Activated T-helper 2 cell treated with anti-CD3 and anti-CD28 coated beads, Interferon-gamma antibody, Interleukin-2, Interleukin-4, amounts not matched to agents 10 μg/mL and 5 μg/mL and 100 μg/mL, durations not matched to agents 14 hours and 24 hours and 36 hours (primary cell): ENCODE results near the gene ARHGAP29. TPM values are rescaled to one million over a fixed set of nuclear protein-coding genes. Genes with fewer than 3 reads are reported as not detected.

Experiments used
- DNase-seq: peaks from one replicate; pipeline ENCODE4 v3.0.0; 2021; ENCODE audit warnings: low spot score
- H3K27ac Mint-ChIP-seq: one replicate; pipeline ENCODE4 v1.8.0; 2021; ENCODE audit warnings: mixed read lengths
- H3K27me3 Mint-ChIP-seq: one replicate; pipeline ENCODE4 v1.8.0; 2021; ENCODE audit warnings: low read depth, mixed read lengths
- H3K36me3 Mint-ChIP-seq: one replicate; pipeline ENCODE4 v1.8.0; 2021; ENCODE audit warnings: low read depth, mixed read lengths
- H3K4me1 Mint-ChIP-seq: one replicate; pipeline ENCODE4 v1.8.0; 2021; ENCODE audit warnings: low read depth, mixed read lengths
- H3K4me3 Mint-ChIP-seq: one replicate; pipeline ENCODE4 v1.8.0; 2021; ENCODE audit warnings: low read depth, mild to moderate bottlenecking, moderate library complexity, mixed read lengths
- H3K9me3 Mint-ChIP-seq: one replicate; pipeline ENCODE4 v1.8.0; 2021; ENCODE audit warnings: mixed read lengths
- intact Hi-C: fragments of 100-400 bp; cut with micrococcal nuclease; formaldehyde crosslinking; loops from one replicate; pipeline ENCODE4 v1.15.1; 2023
- total RNA-seq: library from RNA; stranded (reverse); gene quantifications from 2 replicates; pipeline ENCODE4 v1.2.3, GENCODE V29; 2022

Gene ARHGAP29
- 0.05 and 0.18 TPM in 2 replicates for total RNA-seq

- Mint-ChIP-seq H3K27ac (no peak within 1 kb of the TSS), H3K27me3 (peaks cover 77% of the 10 kb centered on the region), H3K4me1 (peaks cover 15% of the 10 kb centered on the region), H3K36me3 (no peaks in the 10 kb centered on the region), H3K4me3 (peak within 1 kb of the TSS; percentile 62), H3K9me3 (peaks cover 5% of the 10 kb centered on the region)
- peak; percentile 40 for DNase-seq
- intact Hi-C loops, result loop anchor here (2.0 to 5.0 kb wide), 2 partner anchors 181 to 225 kb away; partner anchors contain the start of gene ABCD3
Observed at GRCh38 chr1:94237291-94238226, at the start of gene ARHGAP29. ARHGAP29 (minus strand) TSS chr1:94237584; CDS start chr1:94231611, 5,973 bp downstream.

GRCh38 chr1:94286864-94287437 lies 49.6 kb upstream of the ARHGAP29 start:
- peaks cover 50% of the 10 kb centered on the region for H3K27me3 Mint-ChIP-seq

GRCh38 chr1:94285031-94285654 lies 47.8 kb upstream of the ARHGAP29 start:
- Mint-ChIP-seq H3K36me3 (no peaks in the 10 kb centered on the region), H3K9me3 (no peaks in the 10 kb centered on the region), H3K27ac (no peak overlapping the region), H3K4me1 (no peaks in the 10 kb centered on the region), H3K27me3 (peaks cover 42% of the 10 kb centered on the region), H3K4me3 (no peak overlapping the region)
- no peak for DNase-seq
- intact Hi-C loops, result no loop called here

More at GRCh38 chr1:94286864-94287437, 49.6 kb upstream of the ARHGAP29 start:
- Mint-ChIP-seq H3K4me1 (no peaks in the 10 kb centered on the region), H3K27ac (no peak overlapping the region), H3K9me3 (no peaks in the 10 kb centered on the region), H3K4me3 (no peak overlapping the region), H3K36me3 (no peaks in the 10 kb centered on the region)
- DNase-seq, result no peak
- intact Hi-C loops, result no loop called here

GRCh38 chr1:94284476-94284875 lies 47.1 kb upstream of the ARHGAP29 start:
- no peak overlapping the region for H3K4me3 Mint-ChIP-seq
- H3K27me3 Mint-ChIP-seq, result peaks cover 42% of the 10 kb centered on the region
- DNase-seq, result no peak
- H3K36me3 Mint-ChIP-seq, result no peaks in the 10 kb centered on the region
- H3K9me3 Mint-ChIP-seq, result no peaks in the 10 kb centered on the region
- intact Hi-C loops, result no loop called here
- no peaks in the 10 kb centered on the region for H3K4me1 Mint-ChIP-seq
- no peak overlapping the region for H3K27ac Mint-ChIP-seq

- Mint-ChIP-seq H3K9me3 (no peaks in the 10 kb centered on the region), H3K4me3 (no peak overlapping the region), H3K27me3 (peaks cover 35% of the 10 kb centered on the region), H3K4me1 (no peaks in the 10 kb centered on the region), H3K27ac (no peak overlapping the region), H3K36me3 (no peaks in the 10 kb centered on the region)
- intact Hi-C loops, result no loop called here
- DNase-seq, result no peak
Observed at GRCh38 chr1:94283462-94283861, 46.1 kb upstream of the ARHGAP29 start.

GRCh38 chr1:94282143-94282711 lies 44.8 kb upstream of the ARHGAP29 start:
- H3K4me1 Mint-ChIP-seq, result no peaks in the 10 kb centered on the region
- H3K9me3 Mint-ChIP-seq, result no peaks in the 10 kb centered on the region
- no peak overlapping the region for H3K4me3 Mint-ChIP-seq
- no peak overlapping the region for H3K27ac Mint-ChIP-seq
- H3K27me3 Mint-ChIP-seq, result peaks cover 32% of the 10 kb centered on the region
- DNase-seq, result no peak
- H3K36me3 Mint-ChIP-seq, result no peaks in the 10 kb centered on the region
- intact Hi-C loops, result no loop called here

- intact Hi-C loops, result no loop called here
- Mint-ChIP-seq H3K4me1 (no peaks in the 10 kb centered on the region), H3K27ac (no peak overlapping the region), H3K4me3 (no peak overlapping the region), H3K9me3 (no peaks in the 10 kb centered on the region), H3K36me3 (no peaks in the 10 kb centered on the region), H3K27me3 (peaks cover 32% of the 10 kb centered on the region)
- DNase-seq, result no peak
Observed at GRCh38 chr1:94281361-94282142, 44.2 kb upstream of the ARHGAP29 start.

- no peaks in the 10 kb centered on the region for H3K9me3 Mint-ChIP-seq
- no peak overlapping the region for H3K27ac Mint-ChIP-seq
- H3K36me3 Mint-ChIP-seq, result no peaks in the 10 kb centered on the region
- no peak overlapping the region for H3K4me3 Mint-ChIP-seq
- no peaks in the 10 kb centered on the region for H3K4me1 Mint-ChIP-seq
- H3K27me3 Mint-ChIP-seq, result peaks cover 32% of the 10 kb centered on the region
- no peak for DNase-seq
- intact Hi-C loops, result no loop called here
Observed at GRCh38 chr1:94280541-94280940, 43.2 kb upstream of the ARHGAP29 start.

GRCh38 chr1:94279462-94279861 lies 42.1 kb upstream of the ARHGAP29 start:
- H3K27ac Mint-ChIP-seq, result no peak overlapping the region
- H3K9me3 Mint-ChIP-seq, result no peaks in the 10 kb centered on the region
- no peak for DNase-seq
- H3K4me1 Mint-ChIP-seq, result no peaks in the 10 kb centered on the region
- intact Hi-C loops, result no loop called here
- H3K4me3 Mint-ChIP-seq, result no peak overlapping the region
- H3K27me3 Mint-ChIP-seq, result peaks cover 22% of the 10 kb centered on the region
- no peaks in the 10 kb centered on the region for H3K36me3 Mint-ChIP-seq

- H3K9me3 Mint-ChIP-seq, result no peaks in the 10 kb centered on the region
- H3K4me3 Mint-ChIP-seq, result no peak overlapping the region
- intact Hi-C loops, result no loop called here
- H3K27ac Mint-ChIP-seq, result no peak overlapping the region
- H3K27me3 Mint-ChIP-seq, result peaks cover 19% of the 10 kb centered on the region
- DNase-seq, result no peak
- H3K4me1 Mint-ChIP-seq, result no peaks in the 10 kb centered on the region
- H3K36me3 Mint-ChIP-seq, result no peaks in the 10 kb centered on the region
Observed at GRCh38 chr1:94279038-94279437, 41.7 kb upstream of the ARHGAP29 start.

- DNase-seq, result no peak
- H3K4me1 Mint-ChIP-seq, result no peaks in the 10 kb centered on the region
- no peaks in the 10 kb centered on the region for H3K36me3 Mint-ChIP-seq
- intact Hi-C loops, result no loop called here
- H3K4me3 Mint-ChIP-seq, result no peak overlapping the region
- H3K27me3 Mint-ChIP-seq, result peaks cover 9% of the 10 kb centered on the region
- no peak overlapping the region for H3K27ac Mint-ChIP-seq
- no peaks in the 10 kb centered on the region for H3K9me3 Mint-ChIP-seq
Observed at GRCh38 chr1:94276988-94277434, 39.6 kb upstream of the ARHGAP29 start.

GRCh38 chr1:94275083-94275482 lies 37.7 kb upstream of the ARHGAP29 start:
- no peak for DNase-seq
- Mint-ChIP-seq H3K27ac (no peak overlapping the region), H3K36me3 (no peaks in the 10 kb centered on the region), H3K27me3 (peaks cover 4% of the 10 kb centered on the region), H3K4me1 (no peaks in the 10 kb centered on the region), H3K9me3 (no peaks in the 10 kb centered on the region), H3K4me3 (no peak overlapping the region)
- intact Hi-C loops, result no loop called here
